IPS-18c (cell line): ENCODE measurements around the gene TRIM69.

ENCODE experiments used
- H3K4me3 ChIP-seq: 2 replicates; pipeline ENCODE4 v1.7.0; 2013; ENCODE audit warnings: low read depth, mild to moderate bottlenecking, low read length, moderate library complexity; ENCODE audit not compliant: insufficient read depth
- H3K9me3 ChIP-seq: one replicate; pipeline ENCODE4 v1.6.1; 2013; ENCODE audit warnings: mild to moderate bottlenecking, low read length, moderate library complexity; ENCODE audit not compliant: control insufficient read depth, insufficient read depth

TRIM69 gene

GRCh38 chr15:44813231-44813630 lies 76.9 kb downstream of the TRIM69 start:
- Histone ChIP-seq H3K4me3 (no peak overlapping the region), H3K9me3 (no peaks in the 10 kb centered on the region)
